ENCODE results near the gene LGR4. TPM values are rescaled to one million over a fixed set of nuclear protein-coding genes. Genes with fewer than 3 reads are reported as not detected.

The LGR4 gene
- total and polyA plus RNA-seq, 10 of the 15 experiments (the other 5 are each of a cell fraction or from before 2014, with no cell fraction given): under 0.01 to 0.64 (median 0.04) TPM; not detected in 5

GRCh38 chr11:27412192-27412691, 60.3 kb downstream of the LGR4 start (continued):
- TF ChIP-seq, protein P1, sequence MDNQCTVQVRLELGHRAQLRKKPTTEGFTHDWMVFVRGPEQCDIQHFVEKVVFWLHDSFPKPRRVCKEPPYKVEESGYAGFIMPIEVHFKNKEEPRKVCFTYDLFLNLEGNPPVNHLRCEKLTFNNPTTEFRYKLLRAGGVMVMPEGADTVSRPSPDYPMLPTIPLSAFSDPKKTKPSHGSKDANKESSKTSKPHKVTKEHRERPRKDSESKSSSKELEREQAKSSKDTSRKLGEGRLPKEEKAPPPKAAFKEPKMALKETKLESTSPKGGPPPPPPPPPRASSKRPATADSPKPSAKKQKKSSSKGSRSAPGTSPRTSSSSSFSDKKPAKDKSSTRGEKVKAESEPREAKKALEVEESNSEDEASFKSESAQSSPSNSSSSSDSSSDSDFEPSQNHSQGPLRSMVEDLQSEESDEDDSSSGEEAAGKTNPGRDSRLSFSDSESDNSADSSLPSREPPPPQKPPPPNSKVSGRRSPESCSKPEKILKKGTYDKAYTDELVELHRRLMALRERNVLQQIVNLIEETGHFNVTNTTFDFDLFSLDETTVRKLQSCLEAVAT (IDR thresholded peaks at IDR 0.05): no peak
- TF ChIP-seq, protein P2, sequence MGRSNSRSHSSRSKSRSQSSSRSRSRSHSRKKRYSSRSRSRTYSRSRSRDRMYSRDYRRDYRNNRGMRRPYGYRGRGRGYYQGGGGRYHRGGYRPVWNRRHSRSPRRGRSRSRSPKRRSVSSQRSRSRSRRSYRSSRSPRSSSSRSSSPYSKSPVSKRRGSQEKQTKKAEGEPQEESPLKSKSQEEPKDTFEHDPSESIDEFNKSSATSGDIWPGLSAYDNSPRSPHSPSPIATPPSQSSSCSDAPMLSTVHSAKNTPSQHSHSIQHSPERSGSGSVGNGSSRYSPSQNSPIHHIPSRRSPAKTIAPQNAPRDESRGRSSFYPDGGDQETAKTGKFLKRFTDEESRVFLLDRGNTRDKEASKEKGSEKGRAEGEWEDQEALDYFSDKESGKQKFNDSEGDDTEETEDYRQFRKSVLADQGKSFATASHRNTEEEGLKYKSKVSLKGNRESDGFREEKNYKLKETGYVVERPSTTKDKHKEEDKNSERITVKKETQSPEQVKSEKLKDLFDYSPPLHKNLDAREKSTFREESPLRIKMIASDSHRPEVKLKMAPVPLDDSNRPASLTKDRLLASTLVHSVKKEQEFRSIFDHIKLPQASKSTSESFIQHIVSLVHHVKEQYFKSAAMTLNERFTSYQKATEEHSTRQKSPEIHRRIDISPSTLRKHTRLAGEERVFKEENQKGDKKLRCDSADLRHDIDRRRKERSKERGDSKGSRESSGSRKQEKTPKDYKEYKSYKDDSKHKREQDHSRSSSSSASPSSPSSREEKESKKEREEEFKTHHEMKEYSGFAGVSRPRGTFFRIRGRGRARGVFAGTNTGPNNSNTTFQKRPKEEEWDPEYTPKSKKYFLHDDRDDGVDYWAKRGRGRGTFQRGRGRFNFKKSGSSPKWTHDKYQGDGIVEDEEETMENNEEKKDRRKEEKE (IDR thresholded peaks at IDR 0.05): no peak

- DNase-seq (ENCODE audit: low read depth, low spot score) (no peak), FAIRE-seq (no peak), ATAC-seq (no peak)
- Histone ChIP-seq H3K4me3 (no peak overlapping the region), H3K36me3 (ENCODE audit: control insufficient read depth in 2 of 2, insufficient read depth in 2 of 2, low read length in 1 of 2) (no peaks in the 10 kb centered on the region), H3K27me3 (replicated peaks in 1 of 2; ENCODE audit: control insufficient read depth in 2 of 2, insufficient read depth in 2 of 2, low read length in 1 of 2) (no peaks in the 10 kb centered on the region), H3K4me1 (ENCODE audit: control insufficient read depth, insufficient read depth, low read length) (no peaks in the 10 kb centered on the region), H3K9ac (ENCODE audit: control insufficient read depth, insufficient read depth, low read length) (no peak overlapping the region), H3K27ac (ENCODE audit: control insufficient read depth, insufficient read depth) (no peak overlapping the region), H3K79me2 (ENCODE audit: control insufficient read depth, insufficient read depth, low read length) (no peaks in the 10 kb centered on the region), H2AFZ (ENCODE audit: control insufficient read depth, low read depth, low read length) (no peak overlapping the region), H3K9me3 (replicated peaks; ENCODE audit: control insufficient read depth, insufficient read depth, low read length) (no peaks in the 10 kb centered on the region), H3K4me2 (ENCODE audit: control insufficient read depth, insufficient read depth) (no peak overlapping the region), H4K20me1 (ENCODE audit: control insufficient read depth, insufficient read depth) (no peaks in the 10 kb centered on the region)
- RAD21 ChIA-PET (ENCODE audit: unreplicated experiment): no interaction called here
- POLR2A ChIA-PET: no interaction called here
- in situ Hi-C loops (cut with MboI): no loop called here
- BruUV-seq (replicated peaks): no TSS peak
- SMC1A ChIA-PET (ENCODE audit: uncharacterized antibody, unreplicated experiment): no interaction called here
- intact Hi-C loops (cut with micrococcal nuclease; ENCODE audit: unreplicated experiment): no loop called here
- CTCF ChIA-PET: no interaction called here
- TF ChIP-seq GABPA (IDR thresholded peaks at IDR 0.05; ENCODE audit: low read depth) (no peak), NFYB (IDR thresholded peaks at IDR 0.05; ENCODE audit: insufficient read depth, low read depth, low read length) (no peak), BACH1 (IDR thresholded peaks at IDR 0.05; ENCODE audit: borderline replicate concordance) (no peak), IRF3 (IDR thresholded peaks at IDR 0.05) (no peak), NFIC (IDR thresholded peaks at IDR 0.05; ENCODE audit: low read depth, low read length) (no peak), CUX1 (IDR thresholded peaks at IDR 0.05; ENCODE audit: insufficient replicate concordance, low read depth, low read length) (no peak), LARP7 (IDR thresholded peaks at IDR 0.05) (no peak), NBN (IDR thresholded peaks at IDR 0.05) (no peak), MTA2 (IDR thresholded peaks at IDR 0.05; ENCODE audit: low read depth) (no peak), TCF12 (IDR thresholded peaks at IDR 0.05; ENCODE audit: low read depth, low read length) (no peak), RFX5 (IDR thresholded peaks at IDR 0.05; ENCODE audit: low read depth, low read length) (no peak)
Observed at GRCh38 chr11:27411328-27411727, 61.3 kb downstream of the LGR4 start.

Measured in GM12878 (cell line).